T-helper 9 cell (primary cell): ENCODE measurements around the gene PPARD.

Experiments
- DNase-seq: peaks from one replicate; pipeline ENCODE4 v3.0.0-alpha.2; 2020

Gene PPARD

DNA sequence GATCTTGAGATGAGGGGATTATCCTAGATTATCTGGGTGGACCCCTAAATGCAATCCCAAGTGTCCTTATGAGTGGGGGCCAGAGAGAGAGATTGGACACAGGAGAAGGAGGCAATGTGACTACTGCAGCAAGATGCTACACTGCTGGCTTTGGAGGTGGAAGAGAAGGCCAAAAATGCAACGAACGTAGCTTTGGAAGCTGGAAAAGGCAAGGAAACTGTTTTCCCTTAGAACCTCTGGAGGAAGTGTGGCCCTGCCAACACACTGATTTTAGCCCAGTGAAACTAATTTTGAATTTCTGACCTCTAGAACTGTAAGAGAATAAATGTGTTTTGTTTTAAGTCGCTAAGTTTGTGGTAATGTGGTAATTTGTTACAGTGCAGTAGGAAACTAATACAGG lies 15.7 kb downstream of the PPARD start:
- no peak for DNase-seq

GRCh38 chr6:35359346-35359743 lies 17.0 kb downstream of the PPARD start:
- DNase-seq = no peak

DNA sequence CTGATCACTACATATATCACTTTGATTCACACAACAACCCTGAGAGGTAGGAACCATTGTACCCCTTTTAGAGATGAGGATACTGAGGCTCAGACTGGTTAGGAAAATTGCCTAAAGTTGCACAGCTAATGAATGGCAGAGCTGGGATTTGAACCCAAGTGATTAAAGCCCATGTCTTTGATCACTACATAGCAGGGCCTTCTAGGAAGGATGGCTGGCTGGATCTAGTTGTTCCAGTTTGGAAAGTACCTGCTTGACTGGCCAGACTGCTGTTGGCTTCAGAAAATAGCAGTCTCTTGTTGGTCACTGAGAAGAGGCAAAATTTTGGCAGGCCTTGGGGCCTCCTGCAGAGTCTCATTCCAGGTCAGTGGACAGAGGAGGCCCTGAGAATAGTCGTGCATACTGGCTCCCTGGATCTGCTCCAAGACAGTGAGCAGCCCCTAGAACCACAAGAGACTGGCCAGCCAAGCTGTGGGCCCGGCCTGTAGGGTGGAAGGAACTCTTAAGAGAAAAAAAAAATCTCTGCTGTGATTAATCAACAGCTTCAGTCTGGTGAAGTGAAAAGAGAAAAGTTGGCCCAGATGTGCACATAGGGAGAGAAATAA lies 17.5 kb downstream of the PPARD start:
- no peak for DNase-seq

GRCh38 chr6:35360349-35361138 lies 18.2 kb downstream of the PPARD start:
- DNase-seq = no peak

GRCh38 chr6:35362200-35362599 lies 19.8 kb downstream of the PPARD start:
- no peak for DNase-seq

DNA sequence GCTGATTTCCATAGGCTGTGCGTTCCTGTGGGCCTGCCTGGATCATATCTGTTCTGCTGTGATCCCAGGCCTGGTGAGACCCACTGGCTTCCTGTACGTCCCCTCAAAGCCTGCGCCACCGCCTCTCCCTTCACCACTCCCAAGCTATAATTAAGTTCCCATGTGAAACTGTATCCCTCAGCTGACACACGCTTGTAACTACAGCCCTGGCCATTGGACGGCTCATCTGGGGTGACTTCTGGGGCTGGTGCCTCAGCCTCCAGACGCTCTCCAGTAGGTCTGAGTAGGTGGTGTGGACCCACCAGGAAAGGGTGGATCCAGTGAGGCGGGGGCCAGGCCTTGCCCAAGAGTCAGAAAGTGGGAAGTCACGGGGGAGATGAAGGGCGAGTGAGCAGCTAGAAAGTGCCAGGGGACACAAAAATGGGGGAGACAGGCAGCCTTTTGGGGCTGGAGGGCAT lies 21.0 kb downstream of the PPARD start:
- DNase-seq = no peak

GRCh38 chr6:35365594-35366203 lies 23.3 kb downstream of the PPARD start:
- DNase-seq = no peak

GRCh38 chr6:35366204-35366596 lies 23.8 kb downstream of the PPARD start:
- no peak for DNase-seq

DNA sequence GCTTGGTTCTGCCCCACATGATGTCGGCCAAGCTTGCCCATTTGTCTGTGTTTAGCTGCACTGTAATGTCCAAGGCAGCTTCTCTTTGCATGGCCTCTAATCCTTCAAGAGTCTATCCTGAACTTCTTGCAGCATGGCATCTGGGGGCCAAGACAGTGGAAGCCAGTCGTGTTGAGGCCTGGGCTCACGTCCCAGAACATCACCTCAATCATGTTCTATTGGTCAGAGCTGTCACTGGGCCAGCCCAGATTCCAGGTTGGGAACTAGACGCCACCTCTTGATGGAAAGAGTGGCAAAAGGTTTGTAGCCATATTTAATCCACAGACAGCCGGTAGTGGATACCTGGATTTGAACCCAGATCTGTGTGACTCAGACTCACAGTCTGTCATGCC lies 25.3 kb downstream of the PPARD start:
- no peak for DNase-seq

DNA sequence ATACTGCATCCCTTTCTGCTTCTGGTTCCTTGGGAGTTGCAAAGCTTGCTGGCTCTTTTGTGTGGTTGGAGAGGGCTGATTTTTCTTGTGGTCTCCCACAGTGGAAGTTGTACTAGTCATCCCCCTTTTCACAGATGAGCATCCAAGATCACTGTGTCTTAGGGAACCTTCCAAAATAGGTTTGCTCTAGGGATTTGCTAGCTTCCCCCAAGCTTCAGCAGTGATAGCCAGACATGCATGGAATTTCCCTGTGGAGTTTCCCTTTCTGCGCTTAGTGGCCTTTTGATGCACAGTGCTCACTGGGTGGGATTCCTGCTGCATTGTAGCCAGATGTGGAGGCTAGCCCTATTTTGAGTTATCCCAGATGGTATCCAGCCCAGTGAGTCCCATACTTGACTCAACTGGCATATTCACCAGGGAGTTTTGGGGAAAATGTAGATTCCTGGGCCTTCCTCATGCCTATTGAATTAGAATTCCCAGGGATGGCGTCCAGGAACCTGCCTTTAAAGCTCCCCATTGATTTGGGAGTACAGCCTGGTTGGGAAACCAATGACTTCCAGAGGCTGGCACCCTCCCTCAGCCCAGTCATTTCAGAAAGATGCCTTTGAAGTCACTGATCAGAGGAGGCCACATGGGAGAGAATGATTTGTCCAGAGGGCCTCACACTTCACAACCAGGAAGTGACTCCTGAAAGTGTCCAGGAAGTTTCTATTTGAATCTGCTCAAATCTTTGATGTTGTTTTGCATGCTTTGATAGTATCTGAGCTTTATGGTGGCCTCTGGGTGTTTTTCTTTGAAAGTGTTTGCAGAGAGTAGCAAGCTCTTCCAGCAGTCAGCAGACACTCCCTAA lies 25.9 kb downstream of the PPARD start:
- no peak for DNase-seq

DNA sequence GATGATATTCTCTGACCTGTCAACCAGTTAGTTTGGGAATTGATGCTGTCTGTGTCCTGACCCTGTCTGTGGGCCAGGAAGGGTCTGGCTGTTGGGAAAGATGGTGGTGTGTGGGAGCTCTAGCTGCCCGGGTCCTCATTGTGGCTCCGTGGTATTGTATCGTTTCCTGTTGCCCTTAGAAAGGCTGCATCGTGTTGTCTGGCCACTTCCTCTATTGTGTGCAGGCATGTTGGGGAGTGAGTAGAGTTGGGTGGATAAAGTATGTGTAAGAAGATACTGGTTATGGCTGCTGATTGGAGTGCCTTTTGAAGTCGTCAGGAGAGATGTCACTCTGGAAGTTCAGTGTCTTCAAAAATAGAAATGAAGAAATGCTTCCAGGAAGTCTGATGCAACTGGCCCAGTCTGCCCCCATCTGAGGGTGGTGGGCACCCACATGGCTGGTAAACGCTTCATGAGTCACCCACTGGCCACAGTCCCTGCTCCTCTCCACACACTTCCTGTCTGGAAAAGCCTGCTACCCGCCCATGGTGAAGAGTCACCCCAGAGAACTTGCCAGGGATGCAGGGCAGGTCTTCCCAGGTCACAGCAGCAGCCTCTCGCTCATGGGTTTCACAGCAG lies 27.9 kb downstream of the PPARD start:
- no peak for DNase-seq

- no peak for DNase-seq
These were observed 28.6 kb downstream of the PPARD start for GRCh38 chr6:35370785-35371493.

GRCh38 chr6:35371494-35372262 lies 29.3 kb downstream of the PPARD start:
- DNase-seq = no peak

GRCh38 chr6:35372633-35373032 lies 30.3 kb downstream of the PPARD start:
- DNase-seq = no peak

DNA sequence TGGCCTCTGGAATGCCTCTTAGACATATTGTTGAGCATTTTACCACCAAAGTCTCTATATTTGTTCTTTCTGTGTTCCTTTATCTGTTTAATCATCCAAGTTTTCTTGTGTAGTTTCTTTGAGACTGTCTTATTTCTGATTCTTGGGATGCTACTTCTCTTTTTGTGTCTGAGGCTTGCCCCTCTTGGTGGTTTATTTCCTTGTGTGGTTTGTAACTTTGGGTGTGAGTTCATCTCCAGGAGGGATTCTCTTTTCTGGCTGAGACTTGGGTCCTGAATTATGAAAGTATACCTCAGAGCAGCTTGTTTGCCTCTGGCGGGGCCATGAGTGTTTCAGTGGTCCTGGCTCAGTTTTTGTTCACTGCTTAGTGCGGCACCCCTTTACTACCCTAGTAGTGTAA lies 33.9 kb downstream of the PPARD start:
- DNase-seq = no peak

GRCh38 chr6:35377002-35377401 lies 34.6 kb downstream of the PPARD start:
- no peak for DNase-seq

GRCh38 chr6:35378261-35378660 lies 35.9 kb downstream of the PPARD start:
- DNase-seq = no peak

GRCh38 chr6:35381132-35381531 lies 38.8 kb downstream of the PPARD start:
- DNase-seq = no peak

- DNase-seq = no peak
These were observed 39.7 kb downstream of the PPARD start for GRCh38 chr6:35382015-35382414.

DNA sequence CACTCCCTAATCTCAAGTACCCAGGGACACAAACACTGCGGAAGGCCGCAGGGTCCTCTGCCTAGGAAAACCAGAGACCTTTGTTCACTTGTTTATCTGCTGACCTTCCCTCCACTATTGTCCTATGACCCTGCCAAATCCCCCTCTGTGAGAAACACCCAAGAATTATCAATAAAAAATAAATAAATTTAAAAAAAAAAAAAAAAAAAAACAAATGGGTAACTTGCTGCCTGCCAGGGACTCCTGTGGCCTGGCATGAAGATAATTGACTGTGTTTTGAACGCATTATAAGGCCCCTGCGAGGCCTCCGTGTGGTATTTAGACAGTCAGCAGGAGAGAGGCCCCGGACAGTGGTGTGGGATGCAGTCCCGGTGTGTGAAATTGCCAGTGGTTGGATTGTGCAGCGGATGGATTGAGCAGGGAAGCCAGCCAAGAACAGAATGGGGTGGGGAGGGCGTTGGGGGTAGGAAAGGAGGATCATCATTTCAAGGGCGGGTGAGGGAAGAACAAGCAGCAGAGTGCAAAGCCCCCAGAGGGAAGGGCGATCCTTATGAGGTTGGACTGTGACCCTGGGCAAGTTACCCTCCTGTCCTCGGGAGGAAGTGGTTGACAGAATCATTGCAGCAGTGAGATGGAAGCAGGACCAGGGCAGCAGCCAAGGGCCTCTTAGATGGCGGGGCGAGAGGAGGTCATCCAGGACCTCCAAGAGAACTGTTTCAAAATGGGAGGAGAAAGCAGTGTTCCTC lies 43.3 kb downstream of the PPARD start:
- DNase-seq = no peak

DNA sequence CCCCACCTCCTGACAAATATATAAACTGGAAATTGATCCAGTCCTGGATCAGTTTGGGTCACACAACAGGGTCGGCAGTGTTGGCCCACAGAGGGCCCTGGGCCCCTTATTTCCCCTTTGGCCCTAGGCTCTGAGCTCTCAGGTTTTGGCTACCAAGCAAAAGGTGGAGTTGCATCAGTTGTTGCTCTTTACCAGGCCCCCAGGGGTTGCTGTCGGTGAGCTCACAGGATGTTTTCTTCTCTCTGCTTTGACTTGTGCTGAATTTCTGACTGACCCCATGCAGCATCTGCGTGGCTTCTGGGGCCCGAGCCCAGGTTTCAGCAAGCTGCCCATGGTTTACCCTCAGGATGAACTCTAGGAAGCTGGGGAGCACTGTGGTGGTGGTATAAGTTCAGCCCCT lies 44.6 kb downstream of the PPARD start:
- DNase-seq = no peak
